ENCODE data around the gene HADHA.

HADHA gene

GRCh38 chr2:26268213-26268612, 23.8 kb upstream of the HADHA start:
- H3K27ac ChIP-seq, result no peak overlapping the region
- no peak for TF ChIP-seq CTCF (conservative IDR thresholded peaks at IDR 0.05)

GRCh38 chr2:26258836-26259235, 14.4 kb upstream of the HADHA start:
- H3K27ac ChIP-seq, result peak overlapping the region; percentile 97; the same call in 1 of the 2 replicates

DNA sequence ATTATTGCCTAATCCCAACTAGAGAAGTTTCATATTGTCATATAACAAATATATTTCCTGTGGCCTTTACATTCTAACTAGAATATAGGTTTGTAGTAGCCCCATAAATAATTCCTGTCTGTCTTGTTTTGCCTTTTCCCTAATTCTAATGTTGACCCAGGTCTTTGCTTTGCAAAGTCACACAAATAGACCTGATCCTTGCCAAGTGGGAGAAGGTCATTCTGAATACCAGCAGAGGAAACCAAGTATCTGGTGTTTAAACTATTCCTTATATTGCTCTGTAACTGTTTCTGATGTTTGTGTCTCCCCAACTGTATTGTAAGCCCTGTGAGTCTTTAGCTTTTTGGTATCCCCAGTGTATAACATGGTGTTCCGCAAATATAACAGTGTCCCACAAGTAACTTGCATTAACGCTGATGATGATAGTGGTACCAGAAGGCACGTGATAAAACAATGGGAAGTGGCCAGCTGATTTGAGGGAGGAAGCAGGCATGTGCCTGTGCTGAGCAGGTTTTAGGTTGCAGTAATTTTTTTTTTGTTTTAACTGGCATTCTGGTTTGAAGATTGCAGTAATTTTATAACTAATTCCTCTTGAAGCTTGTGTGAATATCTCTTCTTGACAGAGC, 11.4 kb upstream of the HADHA start:
- TF ChIP-seq CTCF (conservative IDR thresholded peaks at IDR 0.05), result no peak
- H3K27ac ChIP-seq, result peak overlapping the region; percentile 97

DNA sequence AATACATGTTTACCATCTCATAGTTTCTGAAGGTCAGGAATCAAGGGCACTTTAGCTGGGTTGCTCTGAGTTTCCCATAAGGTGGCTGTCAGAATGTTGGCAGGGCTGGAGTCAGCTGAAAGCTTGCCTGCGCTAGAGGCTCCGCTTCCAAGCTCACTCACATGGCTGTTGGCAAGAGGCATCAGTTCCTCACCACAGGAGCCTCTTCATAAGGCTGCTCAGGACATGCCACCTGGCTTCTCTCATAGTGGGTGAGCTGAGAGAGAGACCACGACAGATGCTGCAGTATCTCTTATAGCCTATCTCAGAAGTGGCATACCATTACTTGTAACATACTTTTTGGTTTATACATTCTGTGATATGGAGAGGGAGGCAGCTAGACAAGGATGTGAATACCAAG, 7.5 kb upstream of the HADHA start:
- TF ChIP-seq CTCF (conservative IDR thresholded peaks at IDR 0.05), result no peak
- H3K27ac ChIP-seq, result no peak overlapping the region

DNA sequence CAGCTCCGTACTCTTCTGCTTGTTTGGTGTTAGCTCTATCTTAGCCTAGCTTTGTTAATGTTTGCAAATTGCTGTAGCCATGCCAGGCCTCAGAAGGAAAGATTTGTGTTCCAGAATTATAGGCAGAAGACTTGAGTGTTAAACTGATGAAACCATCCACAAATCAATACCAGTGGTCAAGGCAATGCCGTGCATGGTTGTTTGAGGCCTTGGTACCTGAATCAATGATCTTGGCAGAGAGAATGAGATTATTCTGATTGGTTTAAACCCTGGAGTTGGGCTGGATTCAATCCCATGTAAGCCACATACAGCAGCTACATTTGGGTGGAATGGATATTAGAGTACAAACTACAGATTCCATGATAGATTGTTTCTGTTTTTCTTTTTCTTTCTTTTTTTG, 5.2 kb upstream of the HADHA start:
- H3K27ac ChIP-seq, result no peak overlapping the region
- TF ChIP-seq CTCF (conservative IDR thresholded peaks at IDR 0.05), result no peak

- no peak for TF ChIP-seq CTCF (conservative IDR thresholded peaks at IDR 0.05)
- H3K27ac ChIP-seq, result peak overlapping the region; percentile 94
Measured at GRCh38 chr2:26246818-26247217, 2.4 kb upstream of the HADHA start.

DNA sequence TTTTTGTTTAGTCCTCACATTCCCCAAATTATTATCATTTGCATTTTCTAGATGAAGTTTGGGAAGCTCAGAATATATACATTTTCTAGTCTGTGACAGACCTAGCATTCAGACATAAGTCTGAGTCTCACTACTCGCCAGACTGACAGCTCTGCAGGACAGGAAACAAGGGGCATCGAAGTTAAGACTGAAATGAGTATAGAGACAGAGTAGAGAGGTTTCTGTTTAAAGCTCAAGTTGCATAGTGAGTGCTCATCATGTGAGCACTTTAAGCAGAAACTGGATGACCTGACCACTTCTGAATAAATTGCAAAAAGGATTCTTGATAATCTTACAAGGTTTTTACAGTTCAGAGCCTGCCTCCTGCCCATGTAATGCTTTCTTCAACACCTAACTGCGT, 1.4 kb upstream of the HADHA start:
- TF ChIP-seq CTCF (conservative IDR thresholded peaks at IDR 0.05), result no peak
- H3K27ac ChIP-seq, result peak overlapping the region; percentile 94

GRCh38 chr2:26245231-26245732, 850 bp upstream of the HADHA start:
- peak overlapping the region; percentile 94 for H3K27ac ChIP-seq
- TF ChIP-seq CTCF (conservative IDR thresholded peaks at IDR 0.05), result no peak
